OCI-M2 (cell line): ENCODE results near the gene HAL.

ENCODE experiments used
- DNase-seq: peaks from one replicate; lab custom pipeline; 2025; ENCODE audit not compliant: unreplicated experiment; lab: John Stamatoyannopoulos, UW

Gene HAL

GRCh38 chr12:95942524-95943329 lies 53.4 kb downstream of the HAL start, which contains the start of gene CCDC38:
CCDC38 (minus strand) TSS chr12:95942614; CDS start chr12:95936509, 6,105 bp downstream.
- DNase-seq = no peak

DNA sequence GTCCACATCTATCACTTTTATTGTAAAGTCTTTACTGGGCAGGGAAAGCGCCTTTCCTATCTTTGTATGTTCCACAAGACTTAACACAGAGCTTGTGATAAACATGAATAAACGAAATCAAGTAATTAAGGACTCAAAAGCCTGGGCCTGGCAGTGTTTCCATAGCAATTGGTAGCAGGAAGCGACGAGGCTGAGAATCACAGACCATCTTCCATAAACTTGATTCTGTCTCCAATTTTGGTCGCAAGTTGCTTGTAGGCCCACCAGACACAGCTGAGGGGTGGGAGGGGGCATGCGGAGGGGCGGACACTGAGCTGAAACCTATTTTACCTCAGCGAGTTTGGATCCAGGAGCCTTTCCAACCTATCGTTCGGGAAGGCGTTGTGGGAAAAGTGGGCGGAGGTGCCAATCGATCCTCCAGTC lies 54.0 kb downstream of the HAL start:
- no peak for DNase-seq

DNA sequence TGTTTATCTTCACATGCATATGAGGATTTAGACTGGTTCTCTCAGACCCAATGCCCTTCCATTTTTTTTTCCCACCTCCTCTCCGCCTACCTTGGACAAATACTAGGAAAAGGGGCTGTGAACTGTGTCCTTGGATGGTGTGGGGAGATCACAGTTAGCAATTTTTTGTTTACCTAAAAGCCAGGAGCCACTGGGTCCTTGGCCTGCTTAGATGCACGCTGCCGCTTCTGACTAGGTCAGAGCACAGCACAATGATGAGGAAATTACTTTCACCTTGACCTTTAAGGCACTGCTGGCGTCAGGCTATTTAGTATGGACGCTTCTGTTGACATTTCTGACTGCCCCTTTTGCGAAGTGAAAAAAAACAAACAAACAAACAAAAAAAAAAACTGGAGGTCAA lies 55.6 kb downstream of the HAL start:
- no peak for DNase-seq
